PC-3 (cell line): ENCODE measurements around the gene STK24.

Experiments used
- EZH2 ChIP-seq: fragments of 300-600 bp; sonication (generic); IDR thresholded peaks from one replicate; pipeline ENCODE4 v1.6.1; 2017; ENCODE audit warnings: antibody characterized with exemption, mild to moderate bottlenecking, low read length; ENCODE audit not compliant: unreplicated experiment
- EZH2phosphoT487 ChIP-seq: fragments of 300-600 bp; sonication (generic); IDR thresholded peaks from 2 replicates; pipeline ENCODE4 v1.6.1; 2018; ENCODE audit warnings: mild to moderate bottlenecking, antibody characterized with exemption, low read length, borderline replicate concordance
- TF ChIP-seq, protein P1 (sequence below): fragments of 300-600 bp; sonication (generic); conservative IDR thresholded peaks from 2 replicates; pipeline ENCODE4 v1.5.1; 2017; ENCODE audit warnings: antibody characterized with exemption, low read depth, mild to moderate bottlenecking, low read length

DNA sequence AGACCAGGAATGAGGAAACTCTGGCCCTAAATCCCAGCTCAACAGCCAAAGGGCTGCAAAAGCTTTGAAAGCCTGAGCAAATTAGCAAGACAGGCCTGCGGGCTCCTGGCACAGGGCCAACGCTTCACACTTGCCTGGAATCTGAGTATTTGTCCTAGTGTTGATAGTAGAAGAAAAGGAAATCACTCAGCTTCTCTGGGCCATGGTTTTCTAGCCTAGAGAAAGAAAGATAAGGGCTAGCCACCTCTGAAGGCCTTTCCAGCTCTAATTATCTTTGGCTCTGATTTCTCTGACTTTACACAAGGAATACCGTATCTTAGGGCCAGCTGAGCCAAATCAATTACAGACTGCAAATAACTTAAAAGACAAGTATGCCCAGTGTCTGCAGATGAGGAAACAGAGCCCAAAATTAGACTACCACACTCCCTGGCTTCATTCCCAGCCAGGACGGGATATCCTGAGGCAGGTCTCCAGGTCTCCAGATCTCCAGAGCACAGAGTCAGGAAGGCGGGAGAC, 69.6 kb downstream of the STK24 start:
- TF ChIP-seq EZH2phosphoT487 = no peak
- TF ChIP-seq, protein P1, sequence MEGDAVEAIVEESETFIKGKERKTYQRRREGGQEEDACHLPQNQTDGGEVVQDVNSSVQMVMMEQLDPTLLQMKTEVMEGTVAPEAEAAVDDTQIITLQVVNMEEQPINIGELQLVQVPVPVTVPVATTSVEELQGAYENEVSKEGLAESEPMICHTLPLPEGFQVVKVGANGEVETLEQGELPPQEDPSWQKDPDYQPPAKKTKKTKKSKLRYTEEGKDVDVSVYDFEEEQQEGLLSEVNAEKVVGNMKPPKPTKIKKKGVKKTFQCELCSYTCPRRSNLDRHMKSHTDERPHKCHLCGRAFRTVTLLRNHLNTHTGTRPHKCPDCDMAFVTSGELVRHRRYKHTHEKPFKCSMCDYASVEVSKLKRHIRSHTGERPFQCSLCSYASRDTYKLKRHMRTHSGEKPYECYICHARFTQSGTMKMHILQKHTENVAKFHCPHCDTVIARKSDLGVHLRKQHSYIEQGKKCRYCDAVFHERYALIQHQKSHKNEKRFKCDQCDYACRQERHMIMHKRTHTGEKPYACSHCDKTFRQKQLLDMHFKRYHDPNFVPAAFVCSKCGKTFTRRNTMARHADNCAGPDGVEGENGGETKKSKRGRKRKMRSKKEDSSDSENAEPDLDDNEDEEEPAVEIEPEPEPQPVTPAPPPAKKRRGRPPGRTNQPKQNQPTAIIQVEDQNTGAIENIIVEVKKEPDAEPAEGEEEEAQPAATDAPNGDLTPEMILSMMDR = no peak
- no peak for TF ChIP-seq EZH2
